T-helper 2 cell treated with Interferon-gamma antibody and Interleukin-4, amounts not matched to agents 100 ng/mL and 5 ng/mL, for 36 hours (primary cell): ENCODE data around the gene GHDC. TPM values are rescaled to one million over a fixed set of nuclear protein-coding genes. Genes with fewer than 3 reads are reported as not detected.

Experiments used
- intact Hi-C: fragments of 100-400 bp; cut with micrococcal nuclease; formaldehyde crosslinking; loops from one replicate; pipeline ENCODE4 v1.15.1; 2023
- total RNA-seq: library from RNA; stranded (reverse); gene quantifications from 2 replicates; pipeline ENCODE4 v1.2.3, GENCODE V29; 2022

Gene GHDC
- total RNA-seq, 1 donor from 2014 or later = 15.3 TPM

GRCh38 chr17:42203354-42203753 lies 9.1 kb upstream of the GHDC start:
- intact Hi-C loops = no loop called here

GRCh38 chr17:42202696-42203095 lies 8.4 kb upstream of the GHDC start:
- intact Hi-C loops = no loop called here

- intact Hi-C loops = no loop called here
These were observed 7.9 kb upstream of the GHDC start for GRCh38 chr17:42202159-42202558.

- intact Hi-C loops = no loop called here
These were observed 7.1 kb upstream of the GHDC start for GRCh38 chr17:42201458-42201772.

GRCh38 chr17:42200706-42201457 lies 6.6 kb upstream of the GHDC start:
- intact Hi-C loops = no loop called here

- intact Hi-C loops = no loop called here
These were observed 5.2 kb upstream of the GHDC start for GRCh38 chr17:42199416-42200011.

- intact Hi-C loops = no loop called here
These were observed 4.6 kb upstream of the GHDC start for GRCh38 chr17:42198897-42199296.

GRCh38 chr17:42197564-42198156 lies 3.4 kb upstream of the GHDC start:
- intact Hi-C loops = no loop called here

- intact Hi-C loops = no loop called here
These were observed 902 bp downstream of the GHDC start for GRCh38 chr17:42193216-42193968.

- intact Hi-C loops = no loop called here
These were observed 1.8 kb downstream of the GHDC start for GRCh38 chr17:42192189-42193126.

GRCh38 chr17:42191275-42191608 lies 3.1 kb downstream of the GHDC start:
- intact Hi-C loops = no loop called here

GRCh38 chr17:42190491-42191274 lies 3.6 kb downstream of the GHDC start:
- intact Hi-C loops = no loop called here

GRCh38 chr17:42189651-42189965 lies 4.7 kb downstream of the GHDC start:
- intact Hi-C loops = loop anchor here (10.0 kb wide), 2 partner anchors 75 to 345 kb away; partner anchors contain the start of genes DHX58 and NAGLU

GRCh38 chr17:42188749-42189650 lies 5.3 kb downstream of the GHDC start:
- intact Hi-C loops = loop anchor here (10.0 kb wide), 2 partner anchors 74 to 346 kb away; partner anchors contain the start of genes DHX58 and NAGLU

- intact Hi-C loops = loop anchor here (10.0 kb wide), 2 partner anchors 73 to 347 kb away; partner anchors contain the start of genes DHX58 and NAGLU
These were observed 6.5 kb downstream of the GHDC start for GRCh38 chr17:42187833-42188232.

GRCh38 chr17:42186191-42186590 lies 8.1 kb downstream of the GHDC start:
- intact Hi-C loops = loop anchor here (10.0 kb wide), 2 partner anchors 71 to 349 kb away; partner anchors contain the start of genes DHX58 and NAGLU

GRCh38 chr17:42185621-42185930 lies 8.7 kb downstream of the GHDC start:
- intact Hi-C loops = loop anchor here (10.0 kb wide), 2 partner anchors 71 to 349 kb away; partner anchors contain the start of genes DHX58 and NAGLU

- intact Hi-C loops = loop anchor here (1.0 to 10.0 kb wide), 5 partner anchors 9 to 350 kb away; partner anchors contain the start of genes DHX58, GHDC and NAGLU
These were observed 9.3 kb downstream of the GHDC start, which contains the start of gene HCRT for GRCh38 chr17:42184713-42185620. Gene HCRT (minus strand): TSS chr17:42185452. CDS start chr17:42185365, 87 bp downstream.
